ENCODE measurements around the gene CIB2. TPM values are rescaled to one million over a fixed set of nuclear protein-coding genes. Genes with fewer than 3 reads are reported as not detected.

The CIB2 gene
- polyA plus RNA-seq, 1 donor (not counting 4 experiments of a cell fraction or from before 2014, with no cell fraction given): 4.1 TPM

- Histone ChIP-seq H3K4me3 (ENCODE audit: control insufficient read depth in 2 of 3, extremely low read depth in 1 of 3, insufficient read depth in 2 of 3, low read depth in 1 of 3, low read length in 3 of 3) (no peak overlapping the region), H3K9me1 (ENCODE audit: control insufficient read depth, extremely low read depth, insufficient read depth, low read length) (peaks cover 3% of the 10 kb centered on the region), H3K9ac (ENCODE audit: control insufficient read depth, extremely low read depth, insufficient read depth, low read length) (no peak overlapping the region), H3K79me2 (ENCODE audit: control insufficient read depth, insufficient read depth, low read length) (peaks cover 84% of the 10 kb centered on the region), H3K27ac (ENCODE audit: control insufficient read depth, insufficient read depth, low read length) (no peak overlapping the region), H3K4me2 (ENCODE audit: control insufficient read depth, extremely low read depth, insufficient read depth, low read depth, low read length) (no peak overlapping the region), H3K4me1 (ENCODE audit: control insufficient read depth, extremely low read depth, insufficient read depth, low read length) (peaks cover 14% of the 10 kb centered on the region), H4K20me1 (ENCODE audit: control insufficient read depth, extremely low read depth, insufficient read depth, low read length) (no peaks in the 10 kb centered on the region), H3K36me3 (ENCODE audit: control insufficient read depth in 2 of 2, extremely low read depth in 1 of 2, insufficient read depth in 2 of 2, low read length in 2 of 2) (no peaks in the 10 kb centered on the region), H3K9me3 (ENCODE audit: control insufficient read depth, low read depth, low read length) (no peaks in the 10 kb centered on the region), H2AFZ (ENCODE audit: control insufficient read depth, low read length) (no peak overlapping the region), H3K27me3 (ENCODE audit: control insufficient read depth, extremely low read depth, insufficient read depth, low read length) (no peaks in the 10 kb centered on the region)
- TF ChIP-seq EZH2 (IDR thresholded peaks at IDR 0.05; ENCODE audit: low read length): no peak
- no peak for TF ChIP-seq CTCF (optimal IDR thresholded peaks at IDR 0.05 in 1 of 3, IDR thresholded peaks at IDR 0.05 in 1 of 3, conservative IDR thresholded peaks at IDR 0.05 in 1 of 3; ENCODE audit: extremely low read depth in 1 of 3, insufficient read depth in 2 of 3, low read length in 3 of 3)
- no peak for DNase-seq (ENCODE audit: low read depth, low spot score)
- dilution Hi-C loops (cut with MboI; ENCODE audit: extremely low pct_ligation_motif_present, low sequenced_read_pairs): no loop called here
- no peak for FAIRE-seq
Observed at GRCh38 chr15:78069052-78069414, 62.2 kb downstream of the CIB2 start.

DNA sequence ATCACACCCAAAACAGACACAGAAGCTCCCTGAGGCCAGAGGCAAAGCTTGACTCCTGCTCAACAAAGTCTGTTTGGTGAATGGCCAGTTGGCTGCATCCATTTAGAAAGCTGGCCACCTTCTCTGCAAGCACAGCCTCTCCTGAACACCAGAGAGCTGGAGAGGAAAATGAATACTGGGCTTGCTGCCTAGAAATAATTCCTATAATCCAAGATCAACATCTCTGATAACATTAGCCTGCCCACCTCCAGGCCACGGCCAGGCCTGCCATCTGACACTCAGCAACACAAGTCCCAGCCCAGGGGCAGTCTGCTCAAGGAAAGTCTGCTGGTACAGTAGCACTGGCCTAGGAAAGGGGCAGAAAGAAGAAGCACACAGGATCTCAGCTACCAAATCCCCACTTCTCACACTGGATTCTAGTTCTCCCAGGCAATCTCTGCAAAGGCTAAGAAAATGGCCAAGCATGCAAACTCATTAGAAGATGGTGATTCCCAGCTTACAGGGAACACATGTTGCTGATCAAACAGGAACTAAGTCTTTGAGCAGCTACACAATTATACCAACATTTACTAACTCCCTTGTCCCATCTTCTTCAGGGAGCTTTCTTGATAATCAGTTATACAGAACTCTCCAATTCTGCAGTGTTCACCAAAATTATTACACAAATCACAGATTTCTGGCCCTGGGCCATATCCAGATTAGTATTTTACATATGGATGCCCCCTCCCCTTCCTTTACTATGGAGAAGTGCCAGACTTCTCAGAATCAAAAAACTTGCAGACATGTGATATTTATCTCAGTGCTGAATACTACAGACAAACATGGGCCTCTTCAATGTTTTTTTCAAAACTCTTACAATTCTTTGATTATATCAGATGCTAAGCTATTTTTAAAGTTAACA is 63.7 kb downstream of the CIB2 start:
- H4K20me1 ChIP-seq (ENCODE audit: control insufficient read depth, extremely low read depth, insufficient read depth, low read length): no peaks in the 10 kb centered on the region
- no peak overlapping the region for H3K4me3 ChIP-seq (ENCODE audit: control insufficient read depth in 2 of 3, extremely low read depth in 1 of 3, insufficient read depth in 2 of 3, low read depth in 1 of 3, low read length in 3 of 3)
- no peaks in the 10 kb centered on the region for H3K9me3 ChIP-seq (ENCODE audit: control insufficient read depth, low read depth, low read length)
- no peak overlapping the region for H3K27ac ChIP-seq (ENCODE audit: control insufficient read depth, insufficient read depth, low read length)
- no peak for FAIRE-seq
- no peak for TF ChIP-seq EZH2 (IDR thresholded peaks at IDR 0.05; ENCODE audit: low read length)
- no peak for TF ChIP-seq CTCF (optimal IDR thresholded peaks at IDR 0.05 in 1 of 3, IDR thresholded peaks at IDR 0.05 in 1 of 3, conservative IDR thresholded peaks at IDR 0.05 in 1 of 3; ENCODE audit: extremely low read depth in 1 of 3, insufficient read depth in 2 of 3, low read length in 3 of 3)
- dilution Hi-C loops (cut with MboI; ENCODE audit: extremely low pct_ligation_motif_present, low sequenced_read_pairs): no loop called here
- H3K9me1 ChIP-seq (ENCODE audit: control insufficient read depth, extremely low read depth, insufficient read depth, low read length): peaks cover 3% of the 10 kb centered on the region
- H2AFZ ChIP-seq (ENCODE audit: control insufficient read depth, low read length): no peak overlapping the region
- H3K36me3 ChIP-seq (ENCODE audit: control insufficient read depth in 2 of 2, extremely low read depth in 1 of 2, insufficient read depth in 2 of 2, low read length in 2 of 2): no peaks in the 10 kb centered on the region
- H3K9ac ChIP-seq (ENCODE audit: control insufficient read depth, extremely low read depth, insufficient read depth, low read length): no peak overlapping the region
- H3K4me2 ChIP-seq (ENCODE audit: control insufficient read depth, extremely low read depth, insufficient read depth, low read depth, low read length): no peak overlapping the region
- no peaks in the 10 kb centered on the region for H3K27me3 ChIP-seq (ENCODE audit: control insufficient read depth, extremely low read depth, insufficient read depth, low read length)
- DNase-seq (ENCODE audit: low read depth, low spot score): no peak
- H3K4me1 ChIP-seq (ENCODE audit: control insufficient read depth, extremely low read depth, insufficient read depth, low read length): peaks cover 13% of the 10 kb centered on the region
- H3K79me2 ChIP-seq (ENCODE audit: control insufficient read depth, insufficient read depth, low read length): peaks cover 87% of the 10 kb centered on the region

All from keratinocyte (primary cell).